GM12875 (cell line): ENCODE measurements around the gene ARHGEF19.
"Not testable (repeated sequence)": the region's sequence is repeated elsewhere in the genome, so short reads cannot be mapped to it uniquely, and the experiment has no call there.

Source experiments
- H3K4me3 ChIP-seq: one replicate; pipeline ENCODE4 v1.5.1; 2011; ENCODE audit warnings: low read depth, low read length, control low read depth
- CTCF ChIP-seq: IDR thresholded peaks from 2 replicates; pipeline ENCODE4 v1.5.1; 2011; ENCODE audit warnings: low read depth, mild to moderate bottlenecking, control low read depth, inconsistent platforms, low read length, moderate library complexity, borderline replicate concordance; ENCODE audit not compliant: insufficient read depth

ARHGEF19 gene

GRCh38 chr1:16167331-16168143 is 44.9 kb downstream of the ARHGEF19 start:
- no peak for TF ChIP-seq CTCF
- H3K4me3 ChIP-seq = peak overlapping the region; percentile 49

GRCh38 chr1:16166117-16166516 is 46.3 kb downstream of the ARHGEF19 start:
- H3K4me3 ChIP-seq = no peak overlapping the region
- no peak for TF ChIP-seq CTCF

GRCh38 chr1:16165548-16165947 is 46.9 kb downstream of the ARHGEF19 start:
- H3K4me3 ChIP-seq = no peak overlapping the region
- no peak for TF ChIP-seq CTCF

GRCh38 chr1:16165073-16165364 is 47.4 kb downstream of the ARHGEF19 start:
- H3K4me3 ChIP-seq = no peak overlapping the region
- no peak for TF ChIP-seq CTCF

GRCh38 chr1:16164213-16165072 is 48.0 kb downstream of the ARHGEF19 start:
- no peak for TF ChIP-seq CTCF
- no peak overlapping the region for H3K4me3 ChIP-seq

GRCh38 chr1:16163608-16164212 is 48.7 kb downstream of the ARHGEF19 start:
- H3K4me3 ChIP-seq = not testable (repeated sequence)

- TF ChIP-seq CTCF = no peak
- no peak overlapping the region for H3K4me3 ChIP-seq
Observed at GRCh38 chr1:16162163-16162822, 50.2 kb downstream of the ARHGEF19 start.
